Measurements from ENCODE around the gene PTTG1. TPM values are rescaled to one million over a fixed set of nuclear protein-coding genes. Genes with fewer than 3 reads are reported as not detected.

PTTG1 gene
- total RNA-seq, 1 experiment from 2014 or later: 239 TPM

DNA sequence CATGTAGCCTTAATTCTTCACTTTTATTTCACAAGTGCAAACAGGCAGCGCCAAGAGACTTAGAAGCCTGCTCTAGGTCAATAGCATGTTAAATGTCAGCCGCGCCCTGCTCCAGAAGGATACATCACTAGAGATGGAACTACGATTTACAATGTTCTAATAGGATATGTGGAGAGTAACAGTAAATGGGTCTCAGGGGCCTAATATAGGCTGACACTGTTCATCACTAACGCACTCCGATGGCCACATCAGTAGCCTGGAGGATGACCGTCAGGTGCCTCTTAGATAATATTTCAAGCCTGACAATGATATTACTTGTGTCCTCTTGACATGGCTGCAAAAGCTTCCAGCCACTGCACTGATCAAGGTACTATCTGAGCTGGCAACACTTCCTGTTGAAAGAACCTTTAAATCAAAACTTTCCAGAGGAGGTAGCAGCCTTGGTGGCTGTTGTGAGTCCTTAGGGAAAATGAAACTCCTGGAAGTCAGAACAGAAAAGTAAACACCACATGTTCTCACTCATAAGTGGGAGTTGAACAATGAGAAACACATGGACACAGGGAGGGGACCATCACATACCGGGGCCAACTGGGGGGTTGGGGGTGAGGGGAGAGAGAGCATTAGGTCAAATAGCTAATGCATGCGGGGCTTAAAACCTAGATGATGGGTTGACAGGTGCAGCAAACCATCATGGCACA lies 35.0 kb downstream of the PTTG1 start:
- Mint-ChIP-seq H3K4me3 (no peak overlapping the region), H3K4me1 (0 out of 2 replicates have a peak, but pooled peaks cover 3% of the 10 kb centered on the region), H3K27ac (no peak overlapping the region; the same call in 1 of the 2 replicates), H3K36me3 (peaks cover 4% of the 10 kb centered on the region; the same call in 1 of the 2 replicates), H3K9me3 (peaks cover 20% of the 10 kb centered on the region), H3K27me3 (ENCODE audit: low read depth) (no peaks in the 10 kb centered on the region)
- DNase-seq (ENCODE audit: low spot score) (no peak), ATAC-seq (no peak)
- ChIA-PET CTCF (interaction anchor here (0.8 kb wide), 1 partner anchor 18 kb away, joined by 3 read pairs; no protein-coding TSS in a partner anchor), POLR2A (no interaction called here)
- TF ChIP-seq SMAD4 (CRISPR knock-in tag; IDR thresholded peaks at IDR 0.05): no peak
- TF ChIP-seq, protein P1, sequence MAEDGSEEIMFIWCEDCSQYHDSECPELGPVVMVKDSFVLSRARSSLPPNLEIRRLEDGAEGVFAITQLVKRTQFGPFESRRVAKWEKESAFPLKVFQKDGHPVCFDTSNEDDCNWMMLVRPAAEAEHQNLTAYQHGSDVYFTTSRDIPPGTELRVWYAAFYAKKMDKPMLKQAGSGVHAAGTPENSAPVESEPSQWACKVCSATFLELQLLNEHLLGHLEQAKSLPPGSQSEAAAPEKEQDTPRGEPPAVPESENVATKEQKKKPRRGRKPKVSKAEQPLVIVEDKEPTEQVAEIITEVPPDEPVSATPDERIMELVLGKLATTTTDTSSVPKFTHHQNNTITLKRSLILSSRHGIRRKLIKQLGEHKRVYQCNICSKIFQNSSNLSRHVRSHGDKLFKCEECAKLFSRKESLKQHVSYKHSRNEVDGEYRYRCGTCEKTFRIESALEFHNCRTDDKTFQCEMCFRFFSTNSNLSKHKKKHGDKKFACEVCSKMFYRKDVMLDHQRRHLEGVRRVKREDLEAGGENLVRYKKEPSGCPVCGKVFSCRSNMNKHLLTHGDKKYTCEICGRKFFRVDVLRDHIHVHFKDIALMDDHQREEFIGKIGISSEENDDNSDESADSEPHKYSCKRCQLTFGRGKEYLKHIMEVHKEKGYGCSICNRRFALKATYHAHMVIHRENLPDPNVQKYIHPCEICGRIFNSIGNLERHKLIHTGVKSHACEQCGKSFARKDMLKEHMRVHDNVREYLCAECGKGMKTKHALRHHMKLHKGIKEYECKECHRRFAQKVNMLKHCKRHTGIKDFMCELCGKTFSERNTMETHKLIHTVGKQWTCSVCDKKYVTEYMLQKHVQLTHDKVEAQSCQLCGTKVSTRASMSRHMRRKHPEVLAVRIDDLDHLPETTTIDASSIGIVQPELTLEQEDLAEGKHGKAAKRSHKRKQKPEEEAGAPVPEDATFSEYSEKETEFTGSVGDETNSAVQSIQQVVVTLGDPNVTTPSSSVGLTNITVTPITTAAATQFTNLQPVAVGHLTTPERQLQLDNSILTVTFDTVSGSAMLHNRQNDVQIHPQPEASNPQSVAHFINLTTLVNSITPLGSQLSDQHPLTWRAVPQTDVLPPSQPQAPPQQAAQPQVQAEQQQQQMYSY (CRISPR knock-in tag; IDR thresholded peaks at IDR 0.05): no peak
- no peak for TF ChIP-seq ARID4B (CRISPR knock-in tag; IDR thresholded peaks at IDR 0.05; ENCODE audit: borderline replicate concordance)
- TF ChIP-seq NR1H2 (CRISPR knock-in tag; IDR thresholded peaks at IDR 0.05): no peak
- TF ChIP-seq E2F5 (CRISPR knock-in tag; IDR thresholded peaks at IDR 0.05): no peak
- no peak for TF ChIP-seq GRHL2 (CRISPR knock-in tag; IDR thresholded peaks at IDR 0.05; ENCODE audit: insufficient replicate concordance, severe bottlenecking)
- TF ChIP-seq, protein P2, sequence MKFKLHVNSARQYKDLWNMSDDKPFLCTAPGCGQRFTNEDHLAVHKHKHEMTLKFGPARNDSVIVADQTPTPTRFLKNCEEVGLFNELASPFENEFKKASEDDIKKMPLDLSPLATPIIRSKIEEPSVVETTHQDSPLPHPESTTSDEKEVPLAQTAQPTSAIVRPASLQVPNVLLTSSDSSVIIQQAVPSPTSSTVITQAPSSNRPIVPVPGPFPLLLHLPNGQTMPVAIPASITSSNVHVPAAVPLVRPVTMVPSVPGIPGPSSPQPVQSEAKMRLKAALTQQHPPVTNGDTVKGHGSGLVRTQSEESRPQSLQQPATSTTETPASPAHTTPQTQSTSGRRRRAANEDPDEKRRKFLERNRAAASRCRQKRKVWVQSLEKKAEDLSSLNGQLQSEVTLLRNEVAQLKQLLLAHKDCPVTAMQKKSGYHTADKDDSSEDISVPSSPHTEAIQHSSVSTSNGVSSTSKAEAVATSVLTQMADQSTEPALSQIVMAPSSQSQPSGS (CRISPR knock-in tag; IDR thresholded peaks at IDR 0.05; ENCODE audit: borderline replicate concordance, low read depth): no peak
- no peak for TF ChIP-seq AFF4 (CRISPR knock-in tag; IDR thresholded peaks at IDR 0.05; ENCODE audit: borderline replicate concordance)
- no peak for TF ChIP-seq ATF6 (CRISPR knock-in tag; IDR thresholded peaks at IDR 0.05)
- TF ChIP-seq ZNF532 (CRISPR knock-in tag; IDR thresholded peaks at IDR 0.05; ENCODE audit: borderline replicate concordance): no peak
- no peak for TF ChIP-seq ZNF416 (CRISPR knock-in tag; IDR thresholded peaks at IDR 0.05)

Measured in WTC11 (cell line).